IMR-90 (cell line): ENCODE results near the gene LDLRAD4. TPM values are rescaled to one million over a fixed set of nuclear protein-coding genes. Genes with fewer than 3 reads are reported as not detected.

Experiments
- ATAC-seq: fragments of 200-7000 bp; cut with Tn5 transposase; 2 replicates; pipeline ENCODE4 v1.9.1; 2020; ENCODE audit warnings: low read depth, mild to moderate bottlenecking, moderate library complexity
- BruUV-seq: library from RNA; stranded (reverse); fragments of 400-500 nt; replicated peaks from 2 replicates; lab custom pipeline; 2021; lab: Mats Ljungman, UMichigan
- CTCF ChIA-PET: fragments of 300-600 bp; formaldehyde crosslinking; extraction: SDS; loops from one replicate; lab custom pipeline; 2021; ENCODE audit warnings: antibody characterized with exemption; lab: Yijun Ruan, JAX
- POLR2A ChIA-PET: fragments of 300-600 bp; sonication (Branson Sonifier 250); formaldehyde crosslinking; loops from one replicate; lab custom pipeline; 2022; ENCODE audit warnings: antibody characterized with exemption; ENCODE audit not compliant: unreplicated experiment; lab: Charles Lee
- DNase-seq: peaks from one replicate; pipeline ENCODE4 v3.0.0; 2013
- H2AFZ ChIP-seq: replicated peaks from 2 replicates; pipeline ENCODE3; 2013; ENCODE audit warnings: low read length, mild to moderate bottlenecking; ENCODE audit not compliant: poor library complexity
- H2AK5ac ChIP-seq: 2 replicates; pipeline ENCODE4 v1.6.1; 2013; ENCODE audit warnings: low read depth, low read length, inconsistent platforms
- H2AK9ac ChIP-seq: replicated peaks from 2 replicates; pipeline ENCODE3; 2013; ENCODE audit warnings: mild to moderate bottlenecking, low read depth, low read length, moderate library complexity; ENCODE audit not compliant: poor library complexity
- H2BK120ac ChIP-seq: 2 replicates; pipeline ENCODE4 v1.6.1; 2013; ENCODE audit warnings: low read depth, low read length, inconsistent platforms
- H2BK15ac ChIP-seq: 3 replicates; pipeline ENCODE4 v1.6.1; 2013; ENCODE audit warnings: low read depth, low read length, inconsistent platforms
- H2BK20ac ChIP-seq: 2 replicates; pipeline ENCODE4 v1.6.1; 2013; ENCODE audit warnings: low read depth, mild to moderate bottlenecking, inconsistent platforms, low read length, moderate library complexity
- H2BK5ac ChIP-seq: 2 replicates; pipeline ENCODE4 v1.6.1; 2013; ENCODE audit warnings: mild to moderate bottlenecking, low read depth, low read length, inconsistent platforms; ENCODE audit not compliant: poor library complexity, severe bottlenecking
- H3K14ac ChIP-seq: replicated peaks from 2 replicates; pipeline ENCODE4 v1.6.1; 2013; ENCODE audit warnings: low read depth, low read length, inconsistent platforms
- H3K18ac ChIP-seq: 2 replicates; pipeline ENCODE4 v1.6.1; 2013; ENCODE audit warnings: low read depth, low read length, control low read depth
- H3K23ac ChIP-seq: 2 replicates; pipeline ENCODE4 v1.6.1; 2013; ENCODE audit warnings: low read depth, low read length, inconsistent platforms
- H3K27ac ChIP-seq: 2 replicates; pipeline ENCODE4 v1.5.1; 2013; ENCODE audit warnings: mild to moderate bottlenecking, control low read depth, low read length; ENCODE audit not compliant: insufficient read depth
- H3K27me3 ChIP-seq: 2 replicates; pipeline ENCODE4 v1.6.1; 2013; ENCODE audit warnings: low read length; ENCODE audit not compliant: control insufficient read depth, insufficient read depth
- H3K36me3 ChIP-seq: 2 replicates; pipeline ENCODE4 v1.6.1; 2013; ENCODE audit warnings: low read length, mixed read lengths; ENCODE audit not compliant: control insufficient read depth, insufficient read depth
- H3K4ac ChIP-seq: 2 replicates; pipeline ENCODE4 v1.6.1; 2013; ENCODE audit warnings: low read depth, low read length, inconsistent platforms
- H3K4me1 ChIP-seq: 2 replicates; pipeline ENCODE4 v1.6.1; 2013; ENCODE audit warnings: low read length, mixed read lengths; ENCODE audit not compliant: control insufficient read depth, insufficient read depth
- H3K4me2 ChIP-seq: 2 replicates; pipeline ENCODE4 v1.6.1; 2013; ENCODE audit warnings: low read depth, mild to moderate bottlenecking, control low read depth, low read length, moderate library complexity
- H3K4me3 ChIP-seq: 2 replicates; pipeline ENCODE4 v1.5.1; 2013; ENCODE audit warnings: low read depth, mild to moderate bottlenecking, control low read depth, low read length, moderate library complexity; ENCODE audit not compliant: insufficient read depth
- H3K56ac ChIP-seq: 2 replicates; pipeline ENCODE4 v1.6.1; 2013; ENCODE audit warnings: low read length, inconsistent platforms; ENCODE audit not compliant: insufficient read depth; ENCODE audit errors: extremely low read depth
- H3K79me1 ChIP-seq, 2 experiments: 2 replicates each; pipeline ENCODE4 v1.6.1; 2013; ENCODE audit warnings: low read length in 2 of 2, inconsistent platforms in 1 of 2, low read depth in 1 of 2
- H3K9ac ChIP-seq: 2 replicates; pipeline ENCODE4 v1.6.1; 2013; ENCODE audit warnings: low read depth, low read length, control low read depth
- H3K9me1 ChIP-seq: 2 replicates; pipeline ENCODE4 v1.6.1; 2013; ENCODE audit warnings: low read length, inconsistent platforms; ENCODE audit not compliant: insufficient read depth
- H3K9me3 ChIP-seq: 2 replicates; pipeline ENCODE4 v1.6.1; 2013; ENCODE audit warnings: low read length; ENCODE audit not compliant: control insufficient read depth, insufficient read depth
- H4K20me1 ChIP-seq: 2 replicates; pipeline ENCODE4 v1.6.1; 2013; ENCODE audit warnings: low read length, inconsistent platforms; ENCODE audit not compliant: insufficient read depth
- H4K5ac ChIP-seq: 2 replicates; pipeline ENCODE4 v1.6.1; 2013; ENCODE audit warnings: mild to moderate bottlenecking, low read depth, low read length, control low read depth
- H4K8ac ChIP-seq, 2 experiments: 2 replicates each; pipeline ENCODE4 v1.6.1; 2013; ENCODE audit warnings: low read depth in 2 of 2, low read length in 2 of 2, control low read depth in 1 of 2, inconsistent platforms in 1 of 2
- H4K91ac ChIP-seq: 2 replicates; pipeline ENCODE4 v1.6.1; 2013; ENCODE audit warnings: low read depth, low read length, inconsistent platforms; ENCODE audit not compliant: insufficient read depth
- BHLHE40 ChIP-seq: fragments of 150-350 bp; IDR thresholded peaks from 2 replicates; pipeline ENCODE4 v1.6.1; 2016; ENCODE audit warnings: mild to moderate bottlenecking, low read depth, low read length
- CEBPB ChIP-seq: IDR thresholded peaks from 2 replicates; pipeline ENCODE4 v1.6.1; 2012; ENCODE audit warnings: low read depth, low read length, improper control_type of control experiment
- CHD1 ChIP-seq: IDR thresholded peaks from 2 replicates; pipeline ENCODE4 v1.6.1; 2012; ENCODE audit warnings: low read depth, low read length, improper control_type of control experiment
- FOS ChIP-seq: fragments of 150-350 bp; IDR thresholded peaks from 2 replicates; pipeline ENCODE4 v1.6.1; 2016; ENCODE audit warnings: low read depth, low read length
- MXI1 ChIP-seq: IDR thresholded peaks from 2 replicates; pipeline ENCODE4 v1.6.1; 2012; ENCODE audit warnings: low read depth, mild to moderate bottlenecking, low read length, moderate library complexity, borderline replicate concordance
- POLR2A ChIP-seq: IDR thresholded peaks from 2 replicates; pipeline ENCODE4 v1.6.1; 2012; ENCODE audit warnings: mild to moderate bottlenecking, low read depth, low read length
- RAD21 ChIP-seq: IDR thresholded peaks from 2 replicates; pipeline ENCODE4 v1.6.1; 2012; ENCODE audit warnings: low read length, improper control_type of control experiment
- RCOR1 ChIP-seq: IDR thresholded peaks from 2 replicates; pipeline ENCODE4 v1.6.1; 2012; ENCODE audit warnings: mild to moderate bottlenecking, low read length, improper control_type of control experiment; ENCODE audit not compliant: insufficient replicate concordance
- RFX5 ChIP-seq: IDR thresholded peaks from 2 replicates; pipeline ENCODE4 v1.8.0; 2012; ENCODE audit warnings: low read depth, mild to moderate bottlenecking, low read length, moderate library complexity
- WGBS, 2 experiments: methylation state at CpG; one replicate each; pipeline versions ENCODE4 v1.1.5 to v1.1.7; 2013; ENCODE audit warnings: missing lambda C conversion rate in 2 of 2; ENCODE audit not compliant: insufficient read length in 1 of 2; ENCODE audit errors: extremely low coverage in 2 of 2; 5-methylcytosine and 5-hydroxymethylcytosine counted together
- dilution Hi-C: fragments of 300-500 bp; cut with HindIII; formaldehyde crosslinking; loops from one replicate; pipeline ENCODE4 v1.14.3; 2018; ENCODE audit warnings: low sequenced_read_pairs; ENCODE audit not compliant: unreplicated experiment
- in situ Hi-C: fragments of 300-500 bp; cut with MboI; formaldehyde crosslinking; loops from 3 replicates; pipeline ENCODE4 v1.14.3; 2019; ENCODE audit warnings: low sequenced_read_pairs, inconsistent platforms, mixed read lengths
- intact Hi-C: fragments of 100-400 bp; cut with micrococcal nuclease; formaldehyde crosslinking; loops from 2 replicates; pipeline ENCODE4 v1.10.0; 2022
- polyA plus RNA-seq, 3 experiments: library from polyadenylated mRNA; depleted of rRNA; stranded (reverse); fragments of >200 nt; gene quantifications; 2 replicates each; pipeline ENCODE4 v1.2.3, GENCODE V29; 2012; ENCODE audit warnings: low replicate concordance in 1 of 3
- total RNA-seq: library from RNA; depleted of rRNA; stranded (reverse); fragments of >200 nt; gene quantifications from 2 replicates; pipeline ENCODE4 v1.2.3, GENCODE V29; 2012
- TF ChIP-seq, protein P1 (sequence below): fragments of 150-350 bp; IDR thresholded peaks from 2 replicates; pipeline ENCODE4 v1.6.1; 2017; ENCODE audit warnings: mild to moderate bottlenecking, antibody characterized with exemption, low read length, low read depth
- TF ChIP-seq, protein P2 (sequence below): conservative IDR thresholded peaks from 2 replicates; pipeline ENCODE4 v1.5.1; 2012; ENCODE audit warnings: mild to moderate bottlenecking, low read depth, low read length, improper control_type of control experiment

LDLRAD4 gene
- total and polyA plus RNA-seq, 2 of the 4 experiments (the other 2 are of a cell fraction), result not detected

DNA sequence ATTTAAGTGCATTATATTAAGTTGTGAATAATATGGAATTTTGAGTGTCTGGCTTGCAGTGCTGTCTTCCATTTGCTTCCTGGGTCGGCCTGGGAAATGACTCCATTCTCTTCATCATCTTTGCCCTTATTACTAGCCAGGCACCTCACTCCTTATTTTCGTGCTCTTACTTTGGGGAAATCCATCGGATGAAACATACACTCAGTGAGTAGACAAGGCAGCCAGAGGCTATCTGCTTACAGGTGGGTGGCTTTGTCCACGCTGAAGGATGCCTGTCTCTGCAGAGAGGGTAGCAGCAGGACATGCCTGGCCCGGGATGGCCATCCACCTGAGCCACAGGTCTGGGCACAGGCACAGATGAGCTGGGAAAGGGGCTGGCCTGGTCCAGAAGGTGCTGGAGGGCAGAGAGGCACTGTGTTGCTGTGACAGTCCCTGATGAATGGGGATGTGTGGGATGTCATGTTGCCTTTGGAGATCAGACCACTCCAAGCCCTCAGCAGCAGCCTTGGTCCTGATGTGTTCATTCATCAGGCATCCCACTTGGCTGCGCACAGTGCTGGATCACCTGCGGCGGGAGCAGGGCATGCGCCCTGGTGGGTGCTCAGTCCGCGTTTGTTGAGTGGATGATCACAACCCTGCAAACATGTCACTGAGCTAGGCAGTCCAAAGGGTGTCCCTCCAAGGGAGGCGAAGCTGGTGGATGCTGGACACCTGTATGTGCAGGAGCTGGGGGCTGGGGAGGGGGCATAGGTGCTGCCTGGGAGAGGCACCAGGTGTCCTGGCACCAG is 236.0 kb downstream of the LDLRAD4 start:
- ChIA-PET POLR2A (no interaction called here), CTCF (no interaction called here)
- Histone ChIP-seq H3K23ac (no peak overlapping the region), H3K9me3 (no peaks in the 10 kb centered on the region), H3K18ac (no peak overlapping the region), H3K4me3 (no peak overlapping the region), H3K4me1 (no peaks in the 10 kb centered on the region), H4K8ac (no peak overlapping the region), H3K9me1 (no peaks in the 10 kb centered on the region), H3K27me3 (no peaks in the 10 kb centered on the region; the same call in 1 of the 2 replicates), H3K27ac (no peak overlapping the region), H3K14ac (no peak overlapping the region), H3K36me3 (no peaks in the 10 kb centered on the region), H3K4ac (no peak overlapping the region), H4K20me1 (no peaks in the 10 kb centered on the region), H3K56ac (no peak overlapping the region), H2BK20ac (no peak overlapping the region), H2AFZ (no peak overlapping the region), H3K9ac (no peak overlapping the region), H3K79me1 (no peaks in the 10 kb centered on the region), H3K4me2 (no peak overlapping the region), H4K91ac (no peak overlapping the region), H2BK15ac (no peak overlapping the region), H2BK5ac (no peak overlapping the region), H2AK5ac (no peak overlapping the region), H2BK120ac (no peak overlapping the region), H4K5ac (no peak overlapping the region), H2AK9ac (no peak overlapping the region)
- dilution Hi-C loops, result no loop called here
- 38% methylated on average over 2 of the region's 12 CpGs; no CpG with 5 or more reads in 1 of the 2 experiments for WGBS, 2 experiments
- DNase-seq (no peak), ATAC-seq (no peak)
- TF ChIP-seq RAD21 (no peak), RFX5 (no peak), CEBPB (no peak), FOS (no peak), RCOR1 (no peak), CHD1 (no peak), MXI1 (no peak), POLR2A (no peak), BHLHE40 (no peak)
- TF ChIP-seq, protein P1, sequence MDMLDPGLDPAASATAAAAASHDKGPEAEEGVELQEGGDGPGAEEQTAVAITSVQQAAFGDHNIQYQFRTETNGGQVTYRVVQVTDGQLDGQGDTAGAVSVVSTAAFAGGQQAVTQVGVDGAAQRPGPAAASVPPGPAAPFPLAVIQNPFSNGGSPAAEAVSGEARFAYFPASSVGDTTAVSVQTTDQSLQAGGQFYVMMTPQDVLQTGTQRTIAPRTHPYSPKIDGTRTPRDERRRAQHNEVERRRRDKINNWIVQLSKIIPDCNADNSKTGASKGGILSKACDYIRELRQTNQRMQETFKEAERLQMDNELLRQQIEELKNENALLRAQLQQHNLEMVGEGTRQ, result no peak
- TF ChIP-seq, protein P2, sequence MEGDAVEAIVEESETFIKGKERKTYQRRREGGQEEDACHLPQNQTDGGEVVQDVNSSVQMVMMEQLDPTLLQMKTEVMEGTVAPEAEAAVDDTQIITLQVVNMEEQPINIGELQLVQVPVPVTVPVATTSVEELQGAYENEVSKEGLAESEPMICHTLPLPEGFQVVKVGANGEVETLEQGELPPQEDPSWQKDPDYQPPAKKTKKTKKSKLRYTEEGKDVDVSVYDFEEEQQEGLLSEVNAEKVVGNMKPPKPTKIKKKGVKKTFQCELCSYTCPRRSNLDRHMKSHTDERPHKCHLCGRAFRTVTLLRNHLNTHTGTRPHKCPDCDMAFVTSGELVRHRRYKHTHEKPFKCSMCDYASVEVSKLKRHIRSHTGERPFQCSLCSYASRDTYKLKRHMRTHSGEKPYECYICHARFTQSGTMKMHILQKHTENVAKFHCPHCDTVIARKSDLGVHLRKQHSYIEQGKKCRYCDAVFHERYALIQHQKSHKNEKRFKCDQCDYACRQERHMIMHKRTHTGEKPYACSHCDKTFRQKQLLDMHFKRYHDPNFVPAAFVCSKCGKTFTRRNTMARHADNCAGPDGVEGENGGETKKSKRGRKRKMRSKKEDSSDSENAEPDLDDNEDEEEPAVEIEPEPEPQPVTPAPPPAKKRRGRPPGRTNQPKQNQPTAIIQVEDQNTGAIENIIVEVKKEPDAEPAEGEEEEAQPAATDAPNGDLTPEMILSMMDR, result no peak
- BruUV-seq, result no TSS peak
- intact Hi-C loops, result no loop called here
- in situ Hi-C loops, result no loop called here
